GM04504 (cell line): ENCODE results near the gene CLDN19.

Experiments used
- DNase-seq: peaks from one replicate; pipeline ENCODE4 v3.0.0-alpha.2; 2012; ENCODE audit warnings: low read depth

The CLDN19 gene

DNA sequence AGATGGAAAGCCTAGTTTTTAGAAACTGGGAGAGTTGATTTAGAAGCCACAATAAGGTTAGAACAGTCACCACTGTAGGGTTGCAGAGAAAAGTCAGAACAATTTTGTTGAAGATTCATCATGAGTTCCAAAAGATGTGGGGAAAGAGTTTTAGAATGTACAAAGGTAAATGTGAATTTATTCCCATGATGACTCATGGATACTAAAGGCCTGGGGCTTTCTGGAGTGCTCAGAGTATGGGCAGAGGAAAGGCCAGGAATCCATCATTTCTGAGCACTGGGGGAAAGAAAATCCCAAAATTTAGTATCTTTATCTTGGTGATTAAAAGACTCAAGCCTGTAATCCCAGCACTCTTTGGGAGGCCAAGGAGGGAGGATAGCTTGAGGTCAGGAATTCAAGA, 40.0 kb downstream of the CLDN19 start:
- DNase-seq: no peak

- DNase-seq: no peak
Measured at GRCh38 chr1:42698081-42698813, 41.8 kb downstream of the CLDN19 start.

DNA sequence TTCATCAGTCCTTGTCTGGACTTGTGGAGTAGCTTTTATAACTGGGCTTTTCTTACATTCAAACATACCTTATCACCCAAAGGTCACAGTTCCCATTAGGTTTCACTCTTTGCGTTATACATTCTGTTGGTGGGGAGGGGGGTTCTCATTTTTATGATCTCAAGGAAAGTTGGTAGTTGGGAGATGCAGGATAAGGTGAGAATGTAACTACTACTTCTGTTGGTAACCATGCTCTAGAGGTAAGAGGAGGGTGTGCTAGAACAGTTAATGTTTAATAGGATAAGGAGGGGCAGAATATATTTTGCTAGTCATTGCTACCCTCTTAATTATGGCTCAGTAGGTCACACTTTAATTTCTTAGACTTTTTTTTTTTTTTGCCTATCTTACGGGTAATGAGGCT, 47.1 kb downstream of the CLDN19 start:
- DNase-seq: no peak

- DNase-seq: no peak
Measured at GRCh38 chr1:42692461-42692860, 47.6 kb downstream of the CLDN19 start.

- DNase-seq: no peak
Measured at GRCh38 chr1:42691157-42691498, 48.9 kb downstream of the CLDN19 start.

DNA sequence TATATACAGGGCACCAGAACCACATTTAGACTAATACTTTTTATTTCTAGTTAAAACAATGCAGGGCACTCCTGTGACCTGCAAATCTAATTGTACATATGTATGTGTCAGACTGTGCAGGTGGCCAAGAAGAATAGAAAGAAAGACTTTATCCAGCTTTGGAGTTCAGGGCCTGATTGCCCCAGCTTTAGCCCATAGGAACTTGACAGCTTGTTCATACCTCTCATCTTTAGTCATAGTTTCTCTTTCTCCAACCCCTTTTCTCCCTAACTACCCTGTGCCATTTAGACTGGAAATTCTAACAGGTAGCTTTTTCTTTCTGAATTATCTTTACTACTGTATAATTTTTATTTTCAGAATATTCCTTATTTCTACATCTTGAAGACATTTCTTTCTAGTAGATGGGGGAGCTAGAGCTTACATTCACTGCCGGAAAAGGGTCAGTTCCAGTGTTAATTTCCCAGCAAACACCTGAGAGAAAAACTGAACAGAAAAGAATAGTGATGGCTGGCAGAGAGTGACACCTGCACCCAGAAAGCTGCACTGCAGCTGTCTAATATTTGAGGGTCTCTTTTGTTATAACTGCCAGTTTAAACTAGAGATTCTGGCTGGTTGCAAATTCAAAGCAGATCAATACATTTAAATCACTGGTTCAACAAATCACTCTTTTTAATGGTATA, 49.4 kb downstream of the CLDN19 start:
- no peak for DNase-seq

GRCh38 chr1:42689912-42690311, 50.1 kb downstream of the CLDN19 start:
- DNase-seq: no peak

DNA sequence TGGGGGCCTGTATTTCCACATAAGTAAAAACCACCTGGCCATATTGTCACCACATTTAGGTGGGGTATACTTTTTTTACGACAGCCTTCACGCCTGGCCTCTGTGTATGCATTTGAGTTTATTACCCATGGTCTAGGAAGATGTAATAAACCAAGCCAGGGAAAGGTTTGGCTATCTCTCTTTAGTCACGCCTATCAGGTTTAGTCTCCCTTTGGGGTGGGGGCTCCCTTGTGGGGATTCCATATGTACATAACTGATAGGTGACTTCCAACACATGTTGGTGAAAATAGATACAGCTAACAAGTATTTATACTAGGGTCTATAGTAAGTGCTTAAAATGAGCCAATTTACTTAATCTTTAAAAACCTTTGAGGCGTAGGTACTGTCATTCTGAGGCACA, 53.6 kb downstream of the CLDN19 start:
- no peak for DNase-seq

DNA sequence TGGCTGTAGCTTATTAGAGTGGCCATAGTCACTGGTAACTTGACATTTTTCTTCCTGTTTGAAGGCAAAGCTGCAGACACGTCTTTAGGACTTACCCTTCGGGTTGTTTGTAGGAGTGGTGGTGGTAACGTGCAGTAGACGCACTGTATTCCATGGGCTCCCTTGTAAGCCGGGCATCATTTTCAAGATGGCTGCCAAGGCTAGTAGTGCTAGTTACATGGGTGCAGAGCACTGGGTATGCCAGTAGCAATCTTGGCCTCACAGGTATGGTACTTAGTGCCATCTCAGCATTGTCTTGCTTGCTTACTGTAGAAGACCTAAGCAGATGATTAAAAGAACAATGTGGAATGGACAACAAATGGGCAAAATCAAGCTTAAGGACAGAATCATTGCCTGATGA, 55.9 kb downstream of the CLDN19 start:
- DNase-seq: no peak
